HCT116 (cell line): ENCODE measurements around the gene BRIP1. TPM values are rescaled to one million over a fixed set of nuclear protein-coding genes. Genes with fewer than 3 reads are reported as not detected.

Experiments used
- ATAC-seq: fragments of 200-7000 bp; cut with Tn5 transposase; 2 replicates; pipeline ENCODE4 v1.9.1; 2020; ENCODE audit warnings: mild to moderate bottlenecking, moderate library complexity
- BruUV-seq: library from RNA; stranded (reverse); fragments of 400-500 nt; replicated peaks from 2 replicates; lab custom pipeline; 2021; lab: Mats Ljungman, UMichigan
- CTCF ChIA-PET: fragments of 300-600 bp; sonication (Branson Sonifier 250); formaldehyde crosslinking; loops from one replicate; lab custom pipeline; 2021; ENCODE audit warnings: antibody characterized with exemption; lab: Charles Lee
- POLR2A ChIA-PET: fragments of 300-600, 350-600 bp; sonication (Branson Sonifier 250); formaldehyde crosslinking; loops from one replicate; lab custom pipeline; 2021; ENCODE audit warnings: antibody characterized with exemption; lab: Charles Lee
- RAD21 ChIA-PET, 2 experiments: fragments of 300-600 bp; sonication (Branson Sonifier 250); formaldehyde crosslinking; loops; one replicate each; lab custom pipeline; 2023; ENCODE audit warnings: low total read pairs in 2 of 2; ENCODE audit not compliant: uncharacterized antibody in 2 of 2, unreplicated experiment in 2 of 2, low non-redundant PET in 1 of 2; lab: Charles Lee
- DNase-seq: peaks from one replicate; pipeline ENCODE4 v3.0.0-alpha.2; 2010; ENCODE audit warnings: low read depth, low spot score
- H2AFZ ChIP-seq: fragments of 200-600 bp; shearing (Covaris generic), sonication (generic); 2 replicates; pipeline ENCODE4 v1.6.1; 2017; ENCODE audit warnings: low read depth, mixed run types, mixed read lengths, antibody characterized with exemption, low read length; ENCODE audit not compliant: poor library complexity, severe bottlenecking
- H3K27ac ChIP-seq: 2 replicates; pipeline ENCODE4 v1.5.1; 2012; ENCODE audit warnings: low read depth, low read length
- H3K27me3 ChIP-seq: fragments of 200-600 bp; sonication (generic); 2 replicates; pipeline ENCODE4 v1.6.1; 2016; ENCODE audit warnings: mixed run types, low read length, mixed read lengths; ENCODE audit not compliant: insufficient read depth
- H3K36me3 ChIP-seq, 2 experiments: fragments of 200-500 bp in 1 of 2; fragments of 200-600 bp in 1 of 2; sonication (Bioruptor generic) in 1 of 2; sonication (generic) in 1 of 2; 2 replicates each; pipeline versions ENCODE4 v1.5.1 to v1.6.1; 2014 to 2016; ENCODE audit warnings: low read length in 2 of 2, inconsistent platforms in 1 of 2, mixed read lengths in 1 of 2, mixed run types in 1 of 2; ENCODE audit not compliant: insufficient read depth in 2 of 2, control insufficient read depth in 1 of 2
- H3K4me1 ChIP-seq, 2 experiments: fragments of 200-600 bp in 1 of 2; sonication (generic) in 1 of 2; 2 replicates each; pipeline versions ENCODE4 v1.5.1 to v1.6.1; 2012 to 2017; ENCODE audit warnings: low read length in 2 of 2, inconsistent platforms in 1 of 2, mild to moderate bottlenecking in 1 of 2, mixed read lengths in 1 of 2, mixed run types in 1 of 2, moderate library complexity in 1 of 2; ENCODE audit not compliant: insufficient read depth in 2 of 2, control insufficient read depth in 1 of 2
- H3K4me2 ChIP-seq: fragments of 200-600 bp; sonication (generic); 2 replicates; pipeline ENCODE4 v1.6.1; 2017; ENCODE audit warnings: mixed run types, low read length, mixed read lengths
- H3K4me3 ChIP-seq, 2 experiments: fragments of 200-600 bp in 1 of 2; sonication (generic) in 1 of 2; replicated peaks in 1 of 2; 2 replicates each; pipeline ENCODE4 v1.5.1; 2011 to 2016; ENCODE audit warnings: low read length in 2 of 2, control low read depth in 1 of 2, low read depth in 1 of 2, mild to moderate bottlenecking in 1 of 2, mixed read lengths in 1 of 2, mixed run types in 1 of 2
- H3K79me2 ChIP-seq: fragments of 200-600 bp; sonication (generic); 2 replicates; pipeline ENCODE4 v1.6.1; 2017; ENCODE audit warnings: mild to moderate bottlenecking, mixed run types, low read length, moderate library complexity, mixed read lengths; ENCODE audit not compliant: insufficient read depth
- H3K9ac ChIP-seq: fragments of 200-600 bp; sonication (generic); 2 replicates; pipeline ENCODE4 v1.6.1; 2016; ENCODE audit warnings: low read length, mixed read lengths
- H3K9me2 ChIP-seq: fragments of 200-600 bp; sonication (generic), shearing (Covaris generic); 2 replicates; pipeline ENCODE4 v1.6.1; 2017; ENCODE audit warnings: mixed run types, mild to moderate bottlenecking, moderate library complexity; ENCODE audit not compliant: insufficient read depth
- H3K9me3 ChIP-seq, 2 experiments: fragments of 200-500 bp in 1 of 2; fragments of 200-600 bp in 1 of 2; sonication (Bioruptor generic) in 1 of 2; sonication (generic) in 1 of 2; 2 replicates each; pipeline ENCODE4 v1.6.1; 2014 to 2017; ENCODE audit warnings: low read length in 2 of 2, mixed read lengths in 2 of 2, inconsistent platforms in 1 of 2, low read depth in 1 of 2, mild to moderate bottlenecking in 1 of 2, mixed run types in 1 of 2, moderate library complexity in 1 of 2; ENCODE audit not compliant: control insufficient read depth in 1 of 2, insufficient read depth in 1 of 2
- H4K20me1 ChIP-seq: fragments of 200-600 bp; sonication (generic), shearing (Covaris generic); 2 replicates; pipeline ENCODE4 v1.6.1; 2017; ENCODE audit warnings: mixed run types, mild to moderate bottlenecking, moderate library complexity; ENCODE audit not compliant: insufficient read depth
- EGR1 ChIP-seq: IDR thresholded peaks from 2 replicates; pipeline ENCODE4 v1.6.1; 2012; ENCODE audit warnings: low read depth
- YY1 ChIP-seq: IDR thresholded peaks from 2 replicates; pipeline ENCODE4 v1.6.1; 2011; ENCODE audit warnings: low read length, low read depth, moderate library complexity, mild to moderate bottlenecking; ENCODE audit not compliant: insufficient replicate concordance; ENCODE audit errors: extremely low read depth
- intact Hi-C: fragments of 100-400 bp; cut with micrococcal nuclease; formaldehyde crosslinking; loops from 2 replicates; pipeline ENCODE4 v1.10.0; 2022
- total RNA-seq: library from RNA; stranded (reverse); gene quantifications from one replicate; pipeline ENCODE4 v1.2.1, GENCODE V29; 2021; ENCODE audit not compliant: unreplicated experiment
- TF ChIP-seq, protein P1 (sequence below): IDR thresholded peaks from 2 replicates; pipeline ENCODE4 v1.6.1; 2012
- TF ChIP-seq, protein P2 (sequence below): IDR thresholded peaks from 2 replicates; pipeline ENCODE4 v1.6.1; 2012
- TF ChIP-seq, protein P3 (sequence below), 3 experiments: fragments of 200-600 bp in 1 of 3; sonication (generic) in 1 of 3; IDR thresholded peaks in 2 of 3; conservative IDR thresholded peaks in 1 of 3; 2 replicates each; pipeline ENCODE4 v1.5.1; 2012 to 2017; ENCODE audit warnings: low read depth in 2 of 3, low read length in 2 of 3, antibody characterized with exemption in 1 of 3, borderline replicate concordance in 1 of 3, control low read depth in 1 of 3, mild to moderate bottlenecking in 1 of 3, mixed read lengths in 1 of 3, mixed run types in 1 of 3, moderate library complexity in 1 of 3; ENCODE audit not compliant: insufficient read depth in 1 of 3
- TF ChIP-seq, protein P4 (sequence below): IDR thresholded peaks from 2 replicates; pipeline ENCODE4 v1.6.1; 2012; ENCODE audit warnings: low read depth

Gene BRIP1
- total RNA-seq, 1 experiment from 2014 or later, result 22.2 TPM

DNA sequence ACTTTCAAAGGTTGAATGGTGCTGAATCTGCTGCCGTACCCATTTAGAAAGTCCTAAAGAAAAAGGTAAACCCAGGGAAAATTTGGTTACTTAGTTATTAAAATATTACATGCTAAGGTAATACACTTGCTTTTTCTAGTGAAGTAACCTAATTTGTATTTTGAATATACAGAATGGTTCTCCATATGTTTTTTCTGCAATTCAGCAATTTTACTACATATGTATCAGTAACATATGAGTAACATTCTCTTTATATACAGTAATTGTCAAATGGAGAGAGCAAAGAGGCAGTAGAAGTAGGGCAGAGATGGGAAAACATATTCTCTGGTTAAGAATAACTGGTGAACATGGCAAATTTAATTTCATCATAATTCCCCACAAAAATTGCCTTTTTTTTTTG, 177.2 kb downstream of the BRIP1 start (continued):
- TF ChIP-seq, protein P1, sequence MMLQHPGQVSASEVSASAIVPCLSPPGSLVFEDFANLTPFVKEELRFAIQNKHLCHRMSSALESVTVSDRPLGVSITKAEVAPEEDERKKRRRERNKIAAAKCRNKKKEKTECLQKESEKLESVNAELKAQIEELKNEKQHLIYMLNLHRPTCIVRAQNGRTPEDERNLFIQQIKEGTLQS, result no peak
- TF ChIP-seq, protein P2, sequence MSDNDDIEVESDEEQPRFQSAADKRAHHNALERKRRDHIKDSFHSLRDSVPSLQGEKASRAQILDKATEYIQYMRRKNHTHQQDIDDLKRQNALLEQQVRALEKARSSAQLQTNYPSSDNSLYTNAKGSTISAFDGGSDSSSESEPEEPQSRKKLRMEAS, result no peak
- TF ChIP-seq, protein P3, sequence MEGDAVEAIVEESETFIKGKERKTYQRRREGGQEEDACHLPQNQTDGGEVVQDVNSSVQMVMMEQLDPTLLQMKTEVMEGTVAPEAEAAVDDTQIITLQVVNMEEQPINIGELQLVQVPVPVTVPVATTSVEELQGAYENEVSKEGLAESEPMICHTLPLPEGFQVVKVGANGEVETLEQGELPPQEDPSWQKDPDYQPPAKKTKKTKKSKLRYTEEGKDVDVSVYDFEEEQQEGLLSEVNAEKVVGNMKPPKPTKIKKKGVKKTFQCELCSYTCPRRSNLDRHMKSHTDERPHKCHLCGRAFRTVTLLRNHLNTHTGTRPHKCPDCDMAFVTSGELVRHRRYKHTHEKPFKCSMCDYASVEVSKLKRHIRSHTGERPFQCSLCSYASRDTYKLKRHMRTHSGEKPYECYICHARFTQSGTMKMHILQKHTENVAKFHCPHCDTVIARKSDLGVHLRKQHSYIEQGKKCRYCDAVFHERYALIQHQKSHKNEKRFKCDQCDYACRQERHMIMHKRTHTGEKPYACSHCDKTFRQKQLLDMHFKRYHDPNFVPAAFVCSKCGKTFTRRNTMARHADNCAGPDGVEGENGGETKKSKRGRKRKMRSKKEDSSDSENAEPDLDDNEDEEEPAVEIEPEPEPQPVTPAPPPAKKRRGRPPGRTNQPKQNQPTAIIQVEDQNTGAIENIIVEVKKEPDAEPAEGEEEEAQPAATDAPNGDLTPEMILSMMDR (IDR thresholded peaks at IDR 0.05 in 2 of 3, conservative IDR thresholded peaks at IDR 0.05 in 1 of 3; ENCODE audit: borderline replicate concordance in 1 of 3, insufficient read depth in 1 of 3, low read depth in 2 of 3, low read length in 2 of 3), result no peak

DNA sequence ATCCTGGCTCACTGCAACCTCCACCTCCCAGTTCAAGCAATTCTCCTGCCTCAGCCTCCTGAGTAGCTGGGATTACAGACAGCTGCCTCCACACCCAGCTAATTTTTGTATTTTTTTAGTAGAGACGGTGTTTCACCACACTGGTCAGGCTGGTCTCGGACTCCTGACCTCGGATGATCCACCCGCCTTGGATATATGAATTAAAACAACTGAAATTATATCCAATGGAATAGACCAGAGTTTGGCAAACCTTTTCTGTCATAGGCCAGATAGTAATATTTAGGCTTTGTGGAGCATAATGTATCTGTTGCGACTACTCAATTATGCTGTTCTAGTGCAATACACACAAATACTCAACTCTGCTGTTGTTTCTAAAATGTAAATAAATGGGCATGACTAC, 178.5 kb downstream of the BRIP1 start:
- Histone ChIP-seq H3K4me2 (no peak overlapping the region), H3K9ac (no peak overlapping the region), H3K9me2 (no peaks in the 10 kb centered on the region), H3K4me3 (no peak overlapping the region), H4K20me1 (no peaks in the 10 kb centered on the region; the same call in 1 of the 2 replicates), H3K27me3 (no peaks in the 10 kb centered on the region), H3K79me2 (no peaks in the 10 kb centered on the region), H3K27ac (no peak overlapping the region), H3K36me3 (0 out of 4 replicates have a peak, but pooled peaks cover 4 to 5% of the 10 kb centered on the region in 2 experiments), H2AFZ (no peak overlapping the region), H3K4me1 (peaks cover 0 to 2% of the 10 kb centered on the region in 2 experiments; a peak in 1 of 4 replicates), H3K9me3 (no peaks in the 10 kb centered on the region)
- DNase-seq, result no peak
- CTCF ChIA-PET, result no interaction called here
- BruUV-seq, result no TSS peak
- intact Hi-C loops, result no loop called here
- no peak for ATAC-seq
- POLR2A ChIA-PET, result no interaction called here
- RAD21 ChIA-PET, result no interaction called here
- TF ChIP-seq YY1 (no peak), EGR1 (no peak)
- TF ChIP-seq, protein P4, sequence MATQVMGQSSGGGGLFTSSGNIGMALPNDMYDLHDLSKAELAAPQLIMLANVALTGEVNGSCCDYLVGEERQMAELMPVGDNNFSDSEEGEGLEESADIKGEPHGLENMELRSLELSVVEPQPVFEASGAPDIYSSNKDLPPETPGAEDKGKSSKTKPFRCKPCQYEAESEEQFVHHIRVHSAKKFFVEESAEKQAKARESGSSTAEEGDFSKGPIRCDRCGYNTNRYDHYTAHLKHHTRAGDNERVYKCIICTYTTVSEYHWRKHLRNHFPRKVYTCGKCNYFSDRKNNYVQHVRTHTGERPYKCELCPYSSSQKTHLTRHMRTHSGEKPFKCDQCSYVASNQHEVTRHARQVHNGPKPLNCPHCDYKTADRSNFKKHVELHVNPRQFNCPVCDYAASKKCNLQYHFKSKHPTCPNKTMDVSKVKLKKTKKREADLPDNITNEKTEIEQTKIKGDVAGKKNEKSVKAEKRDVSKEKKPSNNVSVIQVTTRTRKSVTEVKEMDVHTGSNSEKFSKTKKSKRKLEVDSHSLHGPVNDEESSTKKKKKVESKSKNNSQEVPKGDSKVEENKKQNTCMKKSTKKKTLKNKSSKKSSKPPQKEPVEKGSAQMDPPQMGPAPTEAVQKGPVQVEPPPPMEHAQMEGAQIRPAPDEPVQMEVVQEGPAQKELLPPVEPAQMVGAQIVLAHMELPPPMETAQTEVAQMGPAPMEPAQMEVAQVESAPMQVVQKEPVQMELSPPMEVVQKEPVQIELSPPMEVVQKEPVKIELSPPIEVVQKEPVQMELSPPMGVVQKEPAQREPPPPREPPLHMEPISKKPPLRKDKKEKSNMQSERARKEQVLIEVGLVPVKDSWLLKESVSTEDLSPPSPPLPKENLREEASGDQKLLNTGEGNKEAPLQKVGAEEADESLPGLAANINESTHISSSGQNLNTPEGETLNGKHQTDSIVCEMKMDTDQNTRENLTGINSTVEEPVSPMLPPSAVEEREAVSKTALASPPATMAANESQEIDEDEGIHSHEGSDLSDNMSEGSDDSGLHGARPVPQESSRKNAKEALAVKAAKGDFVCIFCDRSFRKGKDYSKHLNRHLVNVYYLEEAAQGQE, result no peak
- TF ChIP-seq, protein P2, result no peak
- TF ChIP-seq, protein P3 (IDR thresholded peaks at IDR 0.05 in 2 of 3, conservative IDR thresholded peaks at IDR 0.05 in 1 of 3; ENCODE audit: borderline replicate concordance in 1 of 3, insufficient read depth in 1 of 3, low read depth in 2 of 3, low read length in 2 of 3), result no peak
